Ascending aorta (tissue), 2 donors: Measurements from ENCODE around the gene BEGAIN. TPM values are rescaled to one million over a fixed set of nuclear protein-coding genes. Genes with fewer than 3 reads are reported as not detected.
A peak's percentile ranks its signal among the peaks of the same experiment; 100 is the strongest.

Experiments used
- DNase-seq, 2 donors: peaks; one replicate each; pipeline ENCODE4 v3.0.0-alpha.2; 2019; ENCODE audit warnings: low spot score in 2 of 2
- H3K27ac ChIP-seq, 2 donors: fragments of 200-600 bp; sonication (generic); one replicate each; pipeline ENCODE4 v1.5.1; 2016 to 2017; ENCODE audit warnings: mild to moderate bottlenecking in 1 of 2
- H3K27me3 ChIP-seq: fragments of 200-600 bp; sonication (generic); one replicate; pipeline ENCODE4 v1.5.1; 2017
- H3K36me3 ChIP-seq, 2 donors: fragments of 200-600 bp; sonication (generic); one replicate each; pipeline ENCODE4 v1.5.1; 2016
- H3K4me1 ChIP-seq, 2 donors: fragments of 200-600 bp; sonication (generic); one replicate each; pipeline ENCODE4 v1.5.1; 2016 to 2017; ENCODE audit warnings: mild to moderate bottlenecking in 1 of 2
- H3K4me3 ChIP-seq, 2 donors: fragments of 200-600 bp; sonication (generic); one replicate each; pipeline ENCODE4 v1.5.1; 2016 to 2017; ENCODE audit warnings: mild to moderate bottlenecking in 1 of 2
- H3K9me3 ChIP-seq, 2 donors: fragments of 200-600 bp; sonication (generic); one replicate each; pipeline ENCODE4 v1.5.1; 2016
- intact Hi-C: fragments of 100-400 bp; cut with DNase I; formaldehyde crosslinking; loops from one replicate; pipeline ENCODE4 v1.15.1; 2023
- total RNA-seq: library from RNA; depleted of rRNA; stranded (reverse); fragments of >200 nt; gene quantifications from one replicate; pipeline ENCODE4 v1.1.0, GENCODE V29; 2016
- TF ChIP-seq, protein P1 (sequence below), 3 experiments: fragments of 200-600 bp in 2 of 3; fragments of 450-650 bp in 1 of 3; sonication (generic) in 2 of 3; IDR thresholded peaks; one replicate each; pipeline ENCODE4 v1.5.1; 2016 to 2019; ENCODE audit warnings: antibody characterized with exemption in 3 of 3, mild to moderate bottlenecking in 1 of 3, moderate library complexity in 1 of 3

BEGAIN gene
- total RNA-seq, 1 donor from 2014 or later, result 5.9 TPM

DNA sequence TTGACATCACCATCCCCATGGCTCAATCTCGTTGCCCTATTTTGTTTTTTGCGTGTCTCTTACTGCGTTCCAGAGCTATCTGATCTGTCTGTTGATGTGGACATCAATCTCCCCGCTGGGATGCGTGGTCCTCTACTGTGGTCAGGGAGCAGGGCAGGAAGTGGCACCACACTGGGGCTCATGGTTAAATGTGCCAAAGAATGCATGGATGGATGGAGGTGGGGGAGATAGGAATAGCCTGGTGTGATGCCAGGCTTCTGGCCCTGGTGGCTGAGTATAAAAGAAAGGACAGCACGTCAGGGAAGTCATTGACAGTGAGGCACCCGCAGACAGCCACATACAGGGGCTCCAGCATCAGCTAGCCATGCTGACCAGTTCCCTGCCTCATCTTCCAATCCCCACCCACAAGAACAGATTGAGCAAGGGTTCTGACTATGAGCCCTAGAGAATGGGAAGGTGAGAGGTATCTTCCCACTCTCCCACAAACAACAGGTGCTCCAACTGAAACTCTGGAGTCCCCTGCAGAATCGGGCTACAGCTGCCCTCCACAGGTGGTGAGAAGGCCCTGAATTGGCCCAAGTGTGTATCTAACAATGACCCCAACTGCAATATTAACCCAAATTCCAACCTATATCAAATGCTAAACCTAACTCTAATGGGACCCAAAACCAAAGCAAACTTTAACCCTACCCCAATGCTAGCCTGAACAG is 2.7 kb upstream of the BEGAIN start:
- DNase-seq, result no peak
- Histone ChIP-seq H3K4me1 (no peaks in the 10 kb centered on the region), H3K9me3 (no peaks in the 10 kb centered on the region), H3K27ac (no peak overlapping the region), H3K4me3 (no peak overlapping the region), H3K27me3 (peaks cover 9% of the 10 kb centered on the region), H3K36me3 (no peaks in the 10 kb centered on the region)
- intact Hi-C loops, result no loop called here
- TF ChIP-seq, protein P1, sequence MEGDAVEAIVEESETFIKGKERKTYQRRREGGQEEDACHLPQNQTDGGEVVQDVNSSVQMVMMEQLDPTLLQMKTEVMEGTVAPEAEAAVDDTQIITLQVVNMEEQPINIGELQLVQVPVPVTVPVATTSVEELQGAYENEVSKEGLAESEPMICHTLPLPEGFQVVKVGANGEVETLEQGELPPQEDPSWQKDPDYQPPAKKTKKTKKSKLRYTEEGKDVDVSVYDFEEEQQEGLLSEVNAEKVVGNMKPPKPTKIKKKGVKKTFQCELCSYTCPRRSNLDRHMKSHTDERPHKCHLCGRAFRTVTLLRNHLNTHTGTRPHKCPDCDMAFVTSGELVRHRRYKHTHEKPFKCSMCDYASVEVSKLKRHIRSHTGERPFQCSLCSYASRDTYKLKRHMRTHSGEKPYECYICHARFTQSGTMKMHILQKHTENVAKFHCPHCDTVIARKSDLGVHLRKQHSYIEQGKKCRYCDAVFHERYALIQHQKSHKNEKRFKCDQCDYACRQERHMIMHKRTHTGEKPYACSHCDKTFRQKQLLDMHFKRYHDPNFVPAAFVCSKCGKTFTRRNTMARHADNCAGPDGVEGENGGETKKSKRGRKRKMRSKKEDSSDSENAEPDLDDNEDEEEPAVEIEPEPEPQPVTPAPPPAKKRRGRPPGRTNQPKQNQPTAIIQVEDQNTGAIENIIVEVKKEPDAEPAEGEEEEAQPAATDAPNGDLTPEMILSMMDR (IDR thresholded peaks at IDR 0.05), result no peak

DNA sequence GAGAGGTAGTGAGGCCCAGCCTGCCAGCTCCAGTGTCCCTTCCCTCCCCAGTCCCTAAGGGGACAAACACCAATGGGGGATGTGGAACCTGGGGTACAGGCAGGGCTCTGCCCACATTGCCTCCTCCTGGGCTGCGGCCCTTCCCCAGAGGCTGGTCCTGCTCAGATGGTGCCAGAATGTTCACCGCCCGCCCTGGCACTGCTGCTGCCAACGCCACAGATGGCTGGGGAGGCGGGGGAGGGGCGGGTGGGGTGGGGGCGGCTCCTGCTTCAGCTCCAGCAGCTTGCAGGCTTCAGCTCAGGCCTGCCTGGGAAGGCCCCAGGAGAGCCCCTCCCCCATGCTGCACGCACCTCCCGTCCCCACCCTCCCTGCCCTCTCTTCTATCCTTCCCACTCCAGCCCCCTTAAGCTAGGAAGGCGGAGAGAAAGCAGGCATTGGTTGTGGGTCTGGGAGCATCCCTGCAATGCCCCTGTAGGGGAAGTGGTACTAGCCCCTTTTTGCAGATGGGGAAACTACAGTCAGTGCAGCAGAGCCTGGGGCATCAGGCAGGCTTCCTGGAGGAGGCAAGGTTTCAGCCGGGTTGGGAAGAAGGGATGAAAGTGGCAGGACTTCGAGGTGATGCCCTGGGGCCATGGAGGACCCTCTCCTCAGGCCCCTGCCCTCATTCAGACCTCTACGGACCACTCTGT is 2.0 kb upstream of the BEGAIN start:
- TF ChIP-seq, protein P1 (IDR thresholded peaks at IDR 0.05), result no peak
- H3K9me3 ChIP-seq, result no peaks in the 10 kb centered on the region
- no peaks in the 10 kb centered on the region for H3K36me3 ChIP-seq
- no peak overlapping the region for H3K4me3 ChIP-seq
- H3K27me3 ChIP-seq, result peaks cover 9% of the 10 kb centered on the region
- DNase-seq, result no peak
- no peak overlapping the region for H3K27ac ChIP-seq
- H3K4me1 ChIP-seq, result no peaks in the 10 kb centered on the region
- intact Hi-C loops, result no loop called here

DNA sequence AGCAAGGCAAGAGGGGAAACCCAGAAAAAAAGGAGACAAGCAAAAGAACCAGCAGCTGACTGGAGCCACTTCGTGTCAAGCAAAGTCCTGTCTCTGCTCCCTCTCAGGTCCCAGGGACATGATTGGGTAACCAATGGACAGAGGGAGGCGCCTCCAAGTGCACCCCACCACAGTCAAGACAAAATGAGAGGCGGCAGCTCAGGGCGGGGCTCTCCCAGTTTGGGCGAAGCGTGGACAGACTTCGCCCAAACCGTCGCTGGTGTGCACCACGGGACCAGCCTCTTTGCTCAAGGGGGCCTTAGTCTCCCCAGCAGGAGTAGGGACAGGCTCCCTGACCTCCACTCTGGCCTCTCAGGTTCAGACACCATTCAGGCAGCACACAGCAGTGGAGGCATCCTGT is 1.5 kb upstream of the BEGAIN start:
- no peaks in the 10 kb centered on the region for H3K36me3 ChIP-seq

GRCh38 chr14:100587763-100588411 is 670 bp upstream of the BEGAIN start:
- no peaks in the 10 kb centered on the region for H3K4me1 ChIP-seq
- H3K27me3 ChIP-seq, result peaks cover 9% of the 10 kb centered on the region
- H3K27ac ChIP-seq, result no peak overlapping the region
- no peaks in the 10 kb centered on the region for H3K9me3 ChIP-seq
- TF ChIP-seq, protein P1 (IDR thresholded peaks at IDR 0.05), result no peak
- no peak overlapping the region for H3K4me3 ChIP-seq
- H3K36me3 ChIP-seq, result no peaks in the 10 kb centered on the region
- no peak for DNase-seq
- intact Hi-C loops, result no loop called here

More for the DNA sequence above, 1.5 kb upstream of the BEGAIN start:
- no peaks in the 10 kb centered on the region for H3K4me1 ChIP-seq
- TF ChIP-seq, protein P1 (IDR thresholded peaks at IDR 0.05), result no peak
- no peaks in the 10 kb centered on the region for H3K9me3 ChIP-seq
- peaks cover 9% of the 10 kb centered on the region for H3K27me3 ChIP-seq
- no peak overlapping the region for H3K4me3 ChIP-seq
- DNase-seq, result no peak
- no peak overlapping the region for H3K27ac ChIP-seq
- intact Hi-C loops, result no loop called here

DNA sequence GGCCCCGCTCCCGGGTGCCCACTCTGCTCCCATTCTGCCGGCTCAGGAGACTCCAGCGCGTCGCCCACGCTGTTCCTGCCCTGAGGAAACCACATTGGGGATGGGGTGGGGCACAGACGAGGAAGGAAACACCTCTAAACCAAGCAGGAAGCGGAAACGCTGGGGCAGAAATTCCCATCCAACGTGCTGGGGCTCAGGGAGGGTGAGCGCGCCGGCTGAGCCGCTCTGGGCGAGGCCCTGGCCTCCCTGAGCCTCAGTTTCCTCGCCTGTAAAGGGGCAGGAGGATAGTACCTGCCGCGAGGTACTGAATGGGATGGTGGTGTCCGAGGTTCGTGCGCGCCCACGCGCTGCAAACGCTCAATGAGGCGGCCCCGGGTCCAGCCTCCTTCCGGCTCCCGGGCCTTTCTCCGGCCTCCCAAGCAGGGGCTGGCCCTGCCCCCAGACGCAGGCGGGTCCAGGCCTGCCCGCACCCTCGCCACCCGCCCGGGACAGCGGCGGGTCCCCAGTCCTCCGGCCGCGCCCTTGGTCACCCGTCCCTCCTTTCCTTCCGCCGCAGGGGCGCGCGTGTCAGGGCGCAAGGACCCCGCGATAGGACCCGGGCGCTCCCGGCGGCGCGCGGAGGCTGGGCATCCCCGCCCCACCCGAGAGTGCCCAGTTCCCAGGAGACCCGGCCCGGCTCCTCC is 673 bp downstream of the BEGAIN start:
- Histone ChIP-seq H3K27me3 (peaks cover 9% of the 10 kb centered on the region), H3K36me3 (no peaks in the 10 kb centered on the region), H3K27ac (no peak overlapping the region), H3K9me3 (no peaks in the 10 kb centered on the region), H3K4me1 (no peaks in the 10 kb centered on the region), H3K4me3 (peak overlapping the region; percentile 47 to 63)
- TF ChIP-seq, protein P1 (IDR thresholded peaks at IDR 0.05), result no peak
- intact Hi-C loops, result no loop called here
- no peak for DNase-seq
